Skeletal muscle satellite cell (primary cell): ENCODE measurements around the gene SHOX.

Experiments
- H3K27me3 ChIP-seq: 2 replicates; pipeline ENCODE4 v1.7.0; 2013; ENCODE audit warnings: low read length; ENCODE audit not compliant: control insufficient read depth, insufficient read depth
- H3K36me3 ChIP-seq: 2 replicates; pipeline ENCODE4 v1.7.0; 2013; ENCODE audit warnings: mild to moderate bottlenecking, control low read depth, low read length; ENCODE audit not compliant: insufficient read depth
- H3K4me1 ChIP-seq: 2 replicates; pipeline ENCODE4 v1.7.0; 2013; ENCODE audit warnings: low read length; ENCODE audit not compliant: control insufficient read depth, insufficient read depth
- H3K4me2 ChIP-seq: 2 replicates; pipeline ENCODE4 v1.7.0; 2013; ENCODE audit warnings: mild to moderate bottlenecking, low read length
- H3K4me3 ChIP-seq: 2 replicates; pipeline ENCODE4 v1.7.0; 2013; ENCODE audit warnings: low read length
- H3K9ac ChIP-seq: 2 replicates; pipeline ENCODE4 v1.7.0; 2013; ENCODE audit warnings: mild to moderate bottlenecking, low read depth, low read length, moderate library complexity
- H3K9me3 ChIP-seq: replicated peaks from 2 replicates; pipeline ENCODE4 v1.7.0; 2013; ENCODE audit warnings: mild to moderate bottlenecking, control low read depth, low read length

Gene SHOX

GRCh38 chrX:661154-661553 is 30.6 kb downstream of the SHOX start:
- Histone ChIP-seq H3K4me1 (no peaks in the 10 kb centered on the region), H3K36me3 (no peaks in the 10 kb centered on the region), H3K9ac (no peak overlapping the region), H3K4me3 (no peak overlapping the region), H3K4me2 (no peak overlapping the region), H3K27me3 (no peaks in the 10 kb centered on the region), H3K9me3 (no peaks in the 10 kb centered on the region)

- H3K9me3 ChIP-seq, result no peaks in the 10 kb centered on the region
- no peaks in the 10 kb centered on the region for H3K36me3 ChIP-seq
- no peak overlapping the region for H3K9ac ChIP-seq
- H3K27me3 ChIP-seq, result no peaks in the 10 kb centered on the region
- no peak overlapping the region for H3K4me3 ChIP-seq
- H3K4me2 ChIP-seq, result no peak overlapping the region
- H3K4me1 ChIP-seq, result no peaks in the 10 kb centered on the region
Observed at GRCh38 chrX:662126-662525, 31.5 kb downstream of the SHOX start.

GRCh38 chrX:663841-664240 is 33.2 kb downstream of the SHOX start:
- H3K36me3 ChIP-seq, result no peaks in the 10 kb centered on the region
- no peak overlapping the region for H3K4me3 ChIP-seq
- H3K4me2 ChIP-seq, result no peak overlapping the region
- no peaks in the 10 kb centered on the region for H3K9me3 ChIP-seq
- no peak overlapping the region for H3K9ac ChIP-seq
- no peaks in the 10 kb centered on the region for H3K27me3 ChIP-seq
- no peaks in the 10 kb centered on the region for H3K4me1 ChIP-seq

GRCh38 chrX:666762-667720 is 36.5 kb downstream of the SHOX start:
- Histone ChIP-seq H3K4me1 (no peaks in the 10 kb centered on the region), H3K36me3 (no peaks in the 10 kb centered on the region), H3K4me2 (no peak overlapping the region), H3K27me3 (no peaks in the 10 kb centered on the region), H3K9me3 (no peaks in the 10 kb centered on the region), H3K9ac (no peak overlapping the region), H3K4me3 (no peak overlapping the region)

GRCh38 chrX:670645-671044 is 40.1 kb downstream of the SHOX start:
- H3K36me3 ChIP-seq, result no peaks in the 10 kb centered on the region
- H3K4me3 ChIP-seq, result no peak overlapping the region
- no peaks in the 10 kb centered on the region for H3K27me3 ChIP-seq
- no peaks in the 10 kb centered on the region for H3K4me1 ChIP-seq
- H3K4me2 ChIP-seq, result no peak overlapping the region
- peaks cover 5% of the 10 kb centered on the region for H3K9me3 ChIP-seq
- no peak overlapping the region for H3K9ac ChIP-seq

- H3K4me2 ChIP-seq, result no peak overlapping the region
- no peak overlapping the region for H3K9ac ChIP-seq
- H3K36me3 ChIP-seq, result no peaks in the 10 kb centered on the region
- H3K4me1 ChIP-seq, result no peaks in the 10 kb centered on the region
- no peak overlapping the region for H3K4me3 ChIP-seq
- peaks cover 5% of the 10 kb centered on the region for H3K9me3 ChIP-seq
- no peaks in the 10 kb centered on the region for H3K27me3 ChIP-seq
Observed at GRCh38 chrX:672931-673330, 42.3 kb downstream of the SHOX start.

GRCh38 chrX:675279-675954 is 44.8 kb downstream of the SHOX start:
- no peak overlapping the region for H3K4me3 ChIP-seq
- H3K4me2 ChIP-seq, result no peak overlapping the region
- no peak overlapping the region for H3K9ac ChIP-seq
- H3K9me3 ChIP-seq, result peaks cover 11% of the 10 kb centered on the region
- H3K4me1 ChIP-seq, result no peaks in the 10 kb centered on the region
- H3K36me3 ChIP-seq, result no peaks in the 10 kb centered on the region
- no peaks in the 10 kb centered on the region for H3K27me3 ChIP-seq

GRCh38 chrX:675955-676295 is 45.3 kb downstream of the SHOX start:
- Histone ChIP-seq H3K4me3 (no peak overlapping the region), H3K27me3 (no peaks in the 10 kb centered on the region), H3K9ac (no peak overlapping the region), H3K9me3 (peaks cover 11% of the 10 kb centered on the region), H3K36me3 (no peaks in the 10 kb centered on the region), H3K4me1 (no peaks in the 10 kb centered on the region), H3K4me2 (no peak overlapping the region)

GRCh38 chrX:677376-677775 is 46.8 kb downstream of the SHOX start:
- H3K9ac ChIP-seq, result no peak overlapping the region
- H3K4me1 ChIP-seq, result no peaks in the 10 kb centered on the region
- no peak overlapping the region for H3K4me2 ChIP-seq
- no peak overlapping the region for H3K4me3 ChIP-seq
- peaks cover 11% of the 10 kb centered on the region for H3K9me3 ChIP-seq
- no peaks in the 10 kb centered on the region for H3K27me3 ChIP-seq
- no peaks in the 10 kb centered on the region for H3K36me3 ChIP-seq

GRCh38 chrX:679291-679979 is 48.8 kb downstream of the SHOX start:
- peaks cover 6% of the 10 kb centered on the region for H3K9me3 ChIP-seq

GRCh38 chrX:680062-680461 is 49.5 kb downstream of the SHOX start:
- Histone ChIP-seq H3K4me2 (no peak overlapping the region), H3K27me3 (no peaks in the 10 kb centered on the region), H3K36me3 (no peaks in the 10 kb centered on the region), H3K4me3 (no peak overlapping the region), H3K9me3 (peaks cover 6% of the 10 kb centered on the region), H3K4me1 (no peaks in the 10 kb centered on the region), H3K9ac (no peak overlapping the region)

More at GRCh38 chrX:679291-679979, 48.8 kb downstream of the SHOX start:
- H3K4me3 ChIP-seq, result no peak overlapping the region
- no peaks in the 10 kb centered on the region for H3K4me1 ChIP-seq
- no peak overlapping the region for H3K9ac ChIP-seq
- H3K4me2 ChIP-seq, result no peak overlapping the region
- H3K27me3 ChIP-seq, result no peaks in the 10 kb centered on the region
- H3K36me3 ChIP-seq, result no peaks in the 10 kb centered on the region
